GM18858 (cell line): Measurements from ENCODE around the gene SSH2.
"Not testable (repeated sequence)": the region's sequence is repeated elsewhere in the genome, so short reads cannot be mapped to it uniquely, and the experiment has no call there.

ENCODE experiments used
- ATAC-seq: cut with Tn5 transposase; IDR thresholded peaks from one replicate; pipeline ENCODE4 v1.9.1; 2021; ENCODE audit not compliant: unreplicated experiment

Gene SSH2

DNA sequence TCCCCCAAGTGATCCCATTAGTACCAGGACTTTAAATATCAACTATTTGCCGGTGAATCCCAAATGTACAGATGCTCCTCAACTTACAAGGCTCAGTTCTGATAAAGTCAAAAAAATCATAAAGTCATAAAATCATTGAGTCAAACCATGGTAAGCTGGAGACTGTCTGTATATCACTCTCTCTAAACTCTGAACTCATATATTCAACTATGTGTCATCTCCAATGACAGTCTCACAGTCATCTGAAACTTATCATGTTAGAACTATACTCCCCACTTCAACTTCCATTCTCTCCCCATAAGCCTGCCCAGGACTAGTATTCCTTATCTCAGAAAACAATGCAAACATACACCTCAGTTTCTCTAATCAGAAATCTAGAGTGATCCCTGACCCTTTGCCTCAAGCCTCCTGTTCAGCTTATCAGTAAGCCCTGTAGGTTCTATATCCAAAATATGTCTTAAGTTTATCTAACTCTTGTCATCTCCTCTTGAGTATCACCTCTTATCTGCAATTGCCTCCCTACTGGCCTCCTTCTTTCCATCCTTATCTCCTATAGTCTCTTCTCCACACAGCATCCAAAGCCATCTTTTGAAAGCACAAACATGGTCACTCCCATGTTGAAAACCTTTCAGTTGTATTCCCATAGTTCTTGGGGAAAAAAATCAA, 55.0 kb downstream of the SSH2 start:
- no peak for ATAC-seq

DNA sequence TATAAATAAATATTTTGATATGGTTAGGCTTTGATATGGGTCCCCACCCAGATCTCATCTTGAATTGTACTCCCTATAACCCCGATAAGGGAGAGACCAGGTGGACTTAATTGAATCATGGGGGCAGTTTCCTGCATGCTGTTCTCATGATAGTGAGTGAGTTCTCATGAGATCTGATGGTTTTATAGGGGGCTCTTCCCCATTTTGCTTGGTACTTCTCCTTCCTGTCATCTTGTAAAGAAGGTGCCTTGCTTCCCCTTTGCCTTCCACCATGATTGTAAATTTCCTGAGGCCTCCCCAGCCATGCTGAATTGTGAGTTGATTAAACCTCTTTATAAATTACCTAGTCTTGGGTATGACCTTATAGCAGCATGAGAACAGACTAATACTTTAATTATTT, 55.7 kb downstream of the SSH2 start:
- ATAC-seq: not testable (repeated sequence)

DNA sequence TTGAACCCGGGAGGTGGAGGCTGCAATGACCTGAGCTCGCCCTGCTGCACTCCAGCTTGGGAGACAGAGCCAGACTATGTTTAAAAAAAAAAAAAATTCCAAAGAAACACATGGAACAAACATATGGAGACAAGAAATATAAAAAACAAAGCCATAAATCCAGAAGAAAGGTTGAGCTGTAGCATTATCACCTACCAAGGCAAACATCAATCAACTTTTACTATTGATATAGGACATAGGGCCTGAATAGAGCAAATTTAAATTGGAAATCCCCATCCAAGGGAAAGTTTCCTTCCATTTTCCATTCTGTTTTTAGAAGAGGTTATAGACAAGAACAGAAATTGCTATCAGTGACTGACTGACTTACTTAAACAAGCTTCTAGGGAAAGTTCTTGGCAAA, 56.6 kb downstream of the SSH2 start:
- ATAC-seq: no peak

GRCh38 chr17:29870836-29871465, 59.1 kb downstream of the SSH2 start:
- no peak for ATAC-seq

DNA sequence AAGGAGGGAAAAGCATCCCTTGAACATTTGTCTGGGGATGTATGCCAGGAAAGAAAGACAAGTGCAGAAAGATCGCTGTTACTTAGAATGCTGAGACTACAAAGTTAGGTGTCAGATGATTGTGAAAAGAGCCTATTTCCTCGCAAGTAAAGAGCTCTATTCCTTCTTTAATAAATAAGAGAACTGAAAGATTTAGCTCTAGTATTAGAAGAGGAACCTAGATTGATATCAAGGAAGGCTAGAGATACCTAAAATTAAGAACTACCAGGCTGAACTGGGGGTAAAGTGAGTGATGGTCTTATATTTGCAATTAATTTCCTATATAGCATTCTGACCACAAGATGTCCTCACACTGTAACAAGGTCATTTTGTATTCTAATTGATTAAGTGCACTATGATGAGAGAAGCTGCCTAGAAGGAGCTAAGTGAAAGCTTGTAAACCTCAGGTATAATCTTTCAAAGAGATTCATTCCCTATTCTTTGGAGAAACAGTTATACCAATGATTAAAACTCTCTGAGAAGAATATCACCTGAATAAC, 62.3 kb downstream of the SSH2 start:
- no peak for ATAC-seq

GRCh38 chr17:29866746-29867404, 63.2 kb downstream of the SSH2 start:
- no peak for ATAC-seq

- ATAC-seq: no peak
Measured at GRCh38 chr17:29864615-29865014, 65.4 kb downstream of the SSH2 start.

GRCh38 chr17:29864123-29864522, 65.9 kb downstream of the SSH2 start:
- not testable (repeated sequence) for ATAC-seq

GRCh38 chr17:29862951-29863350, 67.1 kb downstream of the SSH2 start:
- no peak for ATAC-seq

GRCh38 chr17:29862127-29862526, 67.9 kb downstream of the SSH2 start:
- no peak for ATAC-seq

DNA sequence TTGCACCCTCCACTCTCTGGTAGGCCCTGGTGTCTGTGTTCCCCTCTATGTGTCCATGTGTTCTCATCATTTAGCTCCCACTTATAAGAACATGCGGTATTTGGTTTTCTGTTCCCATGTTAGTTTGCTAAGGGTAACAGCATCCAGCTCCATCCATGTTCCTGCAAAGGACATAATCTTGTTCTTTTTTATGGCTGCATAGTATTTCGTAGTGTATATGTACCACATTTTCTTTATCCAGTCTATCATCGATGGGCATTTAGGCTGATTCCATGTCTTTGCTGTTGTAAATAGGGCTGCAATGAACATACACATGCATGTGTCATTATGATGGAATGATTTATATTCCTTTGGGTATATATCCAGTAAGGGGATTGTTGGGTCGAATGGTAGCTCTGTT, 70.6 kb downstream of the SSH2 start:
- not testable (repeated sequence) for ATAC-seq

DNA sequence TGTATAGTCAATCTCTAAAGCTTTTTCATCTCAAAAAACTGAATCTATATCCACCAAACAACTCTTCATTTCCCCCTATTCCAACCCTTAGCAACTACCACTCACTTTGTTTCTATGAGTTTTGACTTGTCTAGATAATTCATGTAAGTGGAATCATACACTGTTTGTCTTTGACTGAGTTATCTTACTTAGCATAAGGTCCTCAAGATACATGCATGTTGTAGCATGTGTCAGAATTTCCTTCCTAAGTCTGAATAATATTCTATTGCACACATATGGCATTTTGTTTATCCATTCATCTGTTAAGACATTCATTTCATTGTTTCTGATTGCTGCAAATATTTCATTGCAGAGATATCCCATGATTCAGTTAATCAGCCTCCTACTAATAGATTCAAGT, 72.2 kb downstream of the SSH2 start:
- no peak for ATAC-seq

DNA sequence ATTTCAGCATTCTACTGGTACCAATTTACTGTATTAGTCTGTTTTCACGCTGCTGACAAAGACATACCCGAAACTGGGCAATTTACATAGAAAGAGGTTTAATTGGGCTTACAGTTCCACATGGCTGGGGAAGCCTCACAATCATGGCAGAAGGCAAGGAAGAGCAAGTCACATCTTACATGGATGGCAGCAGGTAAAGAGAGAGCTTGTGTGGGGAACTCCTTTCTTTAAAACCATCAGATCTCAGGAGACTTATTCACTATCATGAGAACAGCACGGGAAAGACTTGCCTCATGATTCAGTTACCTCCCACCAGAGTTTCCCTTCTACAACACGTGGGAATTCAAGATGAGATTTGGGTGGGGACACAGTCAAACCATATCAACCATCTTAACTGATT, 72.9 kb downstream of the SSH2 start:
- ATAC-seq: not testable (repeated sequence)

GRCh38 chr17:29855686-29856085, 74.3 kb downstream of the SSH2 start:
- ATAC-seq: no peak

DNA sequence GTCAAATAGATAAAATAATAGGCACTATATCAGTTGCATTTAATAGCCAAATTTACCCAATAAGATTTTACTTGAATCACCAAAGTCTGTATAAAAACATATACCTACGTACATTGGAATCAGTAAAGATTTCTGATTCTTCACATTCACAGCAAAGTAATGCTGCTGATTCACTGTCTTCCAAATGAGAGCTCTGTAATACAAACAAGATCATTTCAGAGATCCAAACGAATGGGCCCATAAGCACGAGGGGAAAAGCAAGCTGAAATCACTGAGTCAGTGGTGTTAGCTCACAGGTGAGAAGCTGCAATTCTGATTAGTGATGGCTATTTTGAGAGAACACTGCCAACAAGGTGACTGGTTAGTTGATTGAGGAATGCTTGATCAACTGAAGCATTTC, 81.3 kb downstream of the SSH2 start:
- ATAC-seq: no peak

DNA sequence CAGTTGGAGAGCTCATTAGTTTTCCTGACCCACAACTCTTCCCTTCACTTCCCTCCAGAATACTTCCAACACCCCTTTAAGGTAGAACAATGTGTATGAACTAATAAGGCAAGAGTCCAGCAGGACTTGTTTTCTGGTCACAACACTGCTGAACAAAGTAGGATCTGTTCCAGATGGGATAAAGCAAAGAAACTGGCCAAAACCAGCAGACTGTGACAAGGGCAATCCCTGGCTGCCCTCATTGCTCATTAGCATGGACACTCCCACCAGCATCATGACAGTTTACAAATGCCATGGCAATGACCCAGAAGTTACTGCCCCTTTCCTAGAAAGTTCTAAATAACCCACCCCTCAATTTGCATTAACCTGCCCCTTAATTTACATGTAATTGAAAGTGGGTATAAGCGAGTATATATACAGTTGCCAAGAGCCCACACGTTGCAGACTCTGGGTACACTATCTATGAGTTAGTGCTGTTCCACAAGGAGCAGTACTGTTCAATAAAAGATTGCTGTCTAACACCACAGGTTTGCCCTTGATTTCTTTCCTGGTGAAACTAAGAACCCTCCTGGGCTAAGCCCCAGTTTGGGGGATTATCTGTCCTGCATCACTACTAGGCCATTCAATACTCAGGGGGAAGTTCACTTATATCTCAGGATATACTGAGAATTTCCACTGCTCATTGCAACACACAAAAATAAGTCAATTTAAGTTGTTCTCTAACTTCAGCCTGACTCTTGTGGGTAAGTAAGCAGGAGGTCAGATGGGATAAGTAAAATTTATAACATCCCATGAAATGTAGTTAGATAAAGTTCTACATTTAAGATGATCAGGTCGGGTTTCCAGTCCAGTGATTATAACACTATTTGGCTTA, 82.3 kb downstream of the SSH2 start:
- no peak for ATAC-seq

- ATAC-seq: no peak
Measured at GRCh38 chr17:29847118-29847517, 82.9 kb downstream of the SSH2 start.

DNA sequence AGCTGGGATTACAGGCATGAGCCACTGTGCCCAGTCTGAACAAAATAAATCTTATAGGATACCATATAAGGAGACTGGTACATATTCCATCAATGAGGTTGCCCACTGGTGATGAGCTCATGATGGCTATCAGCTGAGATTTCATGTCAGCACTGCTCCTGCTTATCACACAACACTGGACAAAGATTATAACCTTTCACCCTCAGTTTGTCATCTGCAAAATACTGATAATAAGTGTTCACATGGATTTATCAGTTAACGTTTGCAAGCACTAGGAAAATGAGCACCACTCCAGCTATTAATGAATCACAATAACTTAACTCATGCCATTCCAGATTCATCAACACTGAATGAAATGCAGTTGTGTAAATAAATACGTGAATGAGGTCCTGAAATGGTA, 83.7 kb downstream of the SSH2 start:
- no peak for ATAC-seq

DNA sequence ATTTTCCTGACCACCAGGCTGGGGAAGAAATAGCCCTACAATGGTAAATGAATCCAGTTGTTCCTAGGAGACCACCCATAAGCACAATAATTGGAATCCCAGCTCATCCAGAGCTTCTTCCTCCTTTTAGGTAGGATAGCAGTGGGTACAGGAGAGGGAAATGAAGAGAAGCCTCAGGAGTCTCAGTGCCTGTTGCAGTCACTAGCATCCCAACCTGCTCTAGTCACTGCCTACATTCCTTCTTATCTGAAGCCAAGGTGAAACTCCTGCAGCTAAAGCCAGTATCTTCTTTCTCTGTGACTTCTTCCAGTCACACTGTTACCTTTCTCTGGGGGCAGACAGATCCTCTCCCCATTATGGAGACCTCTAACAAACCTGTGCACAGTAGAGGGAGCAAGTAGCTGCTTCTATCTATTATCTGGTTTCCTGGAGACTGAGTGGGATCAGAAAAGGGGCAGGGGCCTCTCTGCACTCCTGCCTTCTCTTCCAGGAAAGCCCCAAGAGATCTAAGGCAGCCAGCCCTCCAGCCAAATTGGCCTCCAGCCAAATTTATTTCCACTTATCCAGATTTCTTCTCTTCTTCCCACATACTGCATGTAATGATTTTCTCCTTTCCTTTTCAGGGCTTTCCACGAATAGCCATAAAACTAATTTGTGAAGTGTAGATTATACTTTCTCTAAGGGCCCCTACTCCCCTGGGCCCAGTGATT, 85.5 kb downstream of the SSH2 start:
- no peak for ATAC-seq

DNA sequence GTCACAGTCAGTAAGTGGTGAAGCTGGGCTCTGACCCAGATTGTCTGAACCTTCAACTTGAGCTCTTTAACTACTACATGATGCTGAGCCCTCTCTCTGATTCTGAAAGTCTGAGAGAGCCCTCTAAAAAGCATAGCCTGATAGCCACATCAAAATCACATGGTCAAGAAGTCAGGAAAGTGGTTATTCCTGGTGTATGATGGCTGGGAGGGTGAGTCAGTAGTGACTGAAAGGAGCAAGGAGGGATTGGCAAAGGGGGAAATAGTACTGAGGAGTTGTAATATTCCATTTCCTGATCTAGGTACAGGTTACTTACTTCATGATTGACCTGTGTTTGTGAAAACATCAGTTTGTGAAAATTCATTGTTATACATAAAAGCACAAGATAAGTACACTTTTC, 89.1 kb downstream of the SSH2 start:
- no peak for ATAC-seq

DNA sequence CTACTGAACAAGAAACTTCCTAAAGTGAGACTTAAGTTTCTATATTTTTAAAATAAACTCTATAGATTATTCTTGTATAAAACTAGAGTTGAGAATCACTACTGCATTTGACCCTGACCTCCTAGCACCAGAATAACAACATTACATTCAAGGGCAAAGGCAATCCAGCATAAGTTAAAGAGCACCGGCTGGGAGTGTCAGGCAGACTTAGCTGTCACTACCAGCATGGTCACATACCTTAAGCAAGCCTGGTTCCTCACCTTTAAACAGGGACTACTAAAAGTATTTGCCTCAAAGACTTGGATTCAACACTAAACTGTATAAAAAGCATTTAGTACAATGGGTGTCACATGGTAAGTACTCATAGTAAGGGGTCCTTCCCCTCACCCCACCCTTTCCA, 90.4 kb downstream of the SSH2 start:
- ATAC-seq: no peak
